ENCODE measurements around the gene FBXO34.
A peak's percentile ranks its signal among the peaks of the same experiment; 100 is the strongest.

Gene FBXO34

GRCh38 chr14:55353686-55354467 lies 82.7 kb downstream of the FBXO34 start:
- TF ChIP-seq CTCF (IDR thresholded peaks at IDR 0.05): no peak
- Mint-ChIP-seq H3K36me3 (ENCODE audit: low read depth) (peaks cover 6% of the 10 kb centered on the region), H3K9me3 (no peaks in the 10 kb centered on the region), H3K4me1 (peaks cover 12% of the 10 kb centered on the region), H3K4me3 (no peak overlapping the region), H3K27ac (peak overlapping the region; percentile 10), H3K27me3 (ENCODE audit: low read depth, poor library complexity) (no peaks in the 10 kb centered on the region)
- DNase-seq: no peak

GRCh38 chr14:55354500-55354899 lies 83.3 kb downstream of the FBXO34 start:
- no peak overlapping the region for H3K4me3 Mint-ChIP-seq
- H3K4me1 Mint-ChIP-seq: peaks cover 5% of the 10 kb centered on the region
- TF ChIP-seq CTCF (IDR thresholded peaks at IDR 0.05): peak; percentile 47
- peaks cover 6% of the 10 kb centered on the region for H3K36me3 Mint-ChIP-seq (ENCODE audit: low read depth)
- no peaks in the 10 kb centered on the region for H3K27me3 Mint-ChIP-seq (ENCODE audit: low read depth, poor library complexity)
- H3K27ac Mint-ChIP-seq: no peak overlapping the region
- H3K9me3 Mint-ChIP-seq: no peaks in the 10 kb centered on the region
- DNase-seq: peak; percentile 31

- TF ChIP-seq CTCF (IDR thresholded peaks at IDR 0.05): no peak
- Mint-ChIP-seq H3K9me3 (no peaks in the 10 kb centered on the region), H3K27ac (no peak overlapping the region), H3K4me3 (no peak overlapping the region), H3K4me1 (no peaks in the 10 kb centered on the region), H3K36me3 (ENCODE audit: low read depth) (peaks cover under 1% of the 10 kb centered on the region), H3K27me3 (ENCODE audit: low read depth, poor library complexity) (no peaks in the 10 kb centered on the region)
- no peak for DNase-seq
Observed at GRCh38 chr14:55355922-55356321, 84.7 kb downstream of the FBXO34 start.

- H3K9me3 Mint-ChIP-seq: no peaks in the 10 kb centered on the region
- DNase-seq: no peak
- no peak overlapping the region for H3K27ac Mint-ChIP-seq
- no peaks in the 10 kb centered on the region for H3K4me1 Mint-ChIP-seq
- H3K27me3 Mint-ChIP-seq (ENCODE audit: low read depth, poor library complexity): no peaks in the 10 kb centered on the region
- H3K4me3 Mint-ChIP-seq: no peak overlapping the region
- no peak for TF ChIP-seq CTCF (IDR thresholded peaks at IDR 0.05)
- H3K36me3 Mint-ChIP-seq (ENCODE audit: low read depth): no peaks in the 10 kb centered on the region
Observed at GRCh38 chr14:55356913-55357312, 85.7 kb downstream of the FBXO34 start.

GRCh38 chr14:55359307-55359706 lies 88.1 kb downstream of the FBXO34 start:
- H3K9me3 Mint-ChIP-seq: no peaks in the 10 kb centered on the region
- TF ChIP-seq CTCF (IDR thresholded peaks at IDR 0.05): no peak
- no peak overlapping the region for H3K27ac Mint-ChIP-seq

GRCh38 chr14:55361190-55361589 lies 90.0 kb downstream of the FBXO34 start:
- no peak overlapping the region for H3K27ac Mint-ChIP-seq

More at GRCh38 chr14:55359307-55359706, 88.1 kb downstream of the FBXO34 start:
- Mint-ChIP-seq H3K4me1 (no peaks in the 10 kb centered on the region), H3K4me3 (no peak overlapping the region), H3K27me3 (ENCODE audit: low read depth, poor library complexity) (no peaks in the 10 kb centered on the region), H3K36me3 (ENCODE audit: low read depth) (peaks cover 11% of the 10 kb centered on the region)
- no peak for DNase-seq

More at GRCh38 chr14:55361190-55361589, 90.0 kb downstream of the FBXO34 start:
- Mint-ChIP-seq H3K27me3 (ENCODE audit: low read depth, poor library complexity) (no peaks in the 10 kb centered on the region), H3K36me3 (ENCODE audit: low read depth) (peaks cover 24% of the 10 kb centered on the region), H3K9me3 (no peaks in the 10 kb centered on the region), H3K4me1 (no peaks in the 10 kb centered on the region), H3K4me3 (no peak overlapping the region)
- DNase-seq: no peak
- TF ChIP-seq CTCF (IDR thresholded peaks at IDR 0.05): no peak
